Duodenal mucosa (tissue), 2 donors: ENCODE data around the gene ISOC1.

Experiments
- H3K27ac ChIP-seq: one replicate; pipeline ENCODE4 v1.7.0; 2013; ENCODE audit warnings: low read depth, low read length
- H3K27me3 ChIP-seq, 2 donors: one replicate each; pipeline ENCODE4 v1.7.0; 2013; ENCODE audit warnings: low read length in 2 of 2, control low read depth in 1 of 2; ENCODE audit not compliant: insufficient read depth in 2 of 2, control insufficient read depth in 1 of 2
- H3K36me3 ChIP-seq, 2 donors: one replicate each; pipeline ENCODE4 v1.7.0; 2013; ENCODE audit warnings: low read length in 2 of 2, control low read depth in 1 of 2; ENCODE audit not compliant: insufficient read depth in 2 of 2, control insufficient read depth in 1 of 2
- H3K4me1 ChIP-seq, 2 donors: one replicate each; pipeline ENCODE4 v1.7.0; 2013; ENCODE audit warnings: low read length in 2 of 2, control low read depth in 1 of 2; ENCODE audit not compliant: insufficient read depth in 2 of 2, control insufficient read depth in 1 of 2
- H3K4me3 ChIP-seq, 2 donors: one replicate each; pipeline ENCODE4 v1.7.0; 2013; ENCODE audit warnings: low read length in 2 of 2, low read depth in 1 of 2
- H3K9ac ChIP-seq, 2 donors: one replicate each; pipeline ENCODE4 v1.7.0; 2013; ENCODE audit warnings: low read length in 2 of 2, low read depth in 1 of 2
- H3K9me3 ChIP-seq, 2 donors: one replicate each; pipeline ENCODE4 v1.7.0; 2013; ENCODE audit warnings: low read length in 2 of 2, control low read depth in 1 of 2; ENCODE audit not compliant: control insufficient read depth in 1 of 2

ISOC1 gene

DNA sequence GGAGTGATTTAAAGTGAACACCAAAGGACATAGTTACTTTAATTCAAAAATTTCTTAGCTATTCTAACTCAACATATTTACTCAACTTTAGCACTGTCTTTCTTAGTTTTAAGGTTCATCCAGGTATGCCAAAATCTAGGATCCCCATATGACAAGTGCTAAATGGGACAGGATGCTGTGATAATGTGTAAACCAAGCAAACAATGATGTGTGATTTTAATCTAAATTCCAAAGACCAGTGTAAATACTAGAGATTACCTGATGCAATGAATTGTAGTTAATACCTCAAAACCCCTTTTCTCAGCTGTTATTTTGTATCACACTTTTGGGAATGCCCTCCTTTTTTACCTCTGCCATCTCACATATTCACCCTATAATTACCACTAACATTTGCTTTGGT, 26.8 kb upstream of the ISOC1 start:
- H3K9me3 ChIP-seq, result no peaks in the 10 kb centered on the region
- no peaks in the 10 kb centered on the region for H3K4me1 ChIP-seq
- H3K27me3 ChIP-seq, result peaks cover 0 to 3% of the 10 kb centered on the region in 2 donors
- no peak overlapping the region for H3K4me3 ChIP-seq
- H3K27ac ChIP-seq, result no peak overlapping the region
- no peaks in the 10 kb centered on the region for H3K36me3 ChIP-seq
- no peak overlapping the region for H3K9ac ChIP-seq

DNA sequence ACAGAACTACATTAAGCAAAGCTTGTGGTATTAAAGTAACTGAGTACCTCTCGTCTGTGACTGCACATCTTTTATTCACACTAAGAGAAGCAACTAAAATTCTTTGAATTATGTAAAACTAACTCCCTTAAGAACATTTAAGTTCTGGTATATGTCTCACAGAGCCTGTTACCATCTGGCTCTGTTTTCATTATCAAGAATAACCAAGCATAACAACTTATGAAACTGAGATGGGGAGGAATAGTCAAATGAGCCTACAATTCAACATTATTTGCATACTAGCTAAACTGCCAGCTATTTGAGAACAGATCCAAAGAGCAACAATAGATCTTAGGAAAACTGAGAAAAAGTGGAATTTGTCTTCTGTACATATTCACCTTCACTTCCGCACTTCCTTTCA, 25.3 kb upstream of the ISOC1 start:
- H3K9me3 ChIP-seq, result no peaks in the 10 kb centered on the region
- H3K36me3 ChIP-seq, result no peaks in the 10 kb centered on the region
- no peak overlapping the region for H3K9ac ChIP-seq
- H3K27me3 ChIP-seq, result peaks cover 0 to 3% of the 10 kb centered on the region in 2 donors
- no peak overlapping the region for H3K27ac ChIP-seq
- no peaks in the 10 kb centered on the region for H3K4me1 ChIP-seq
- no peak overlapping the region for H3K4me3 ChIP-seq

DNA sequence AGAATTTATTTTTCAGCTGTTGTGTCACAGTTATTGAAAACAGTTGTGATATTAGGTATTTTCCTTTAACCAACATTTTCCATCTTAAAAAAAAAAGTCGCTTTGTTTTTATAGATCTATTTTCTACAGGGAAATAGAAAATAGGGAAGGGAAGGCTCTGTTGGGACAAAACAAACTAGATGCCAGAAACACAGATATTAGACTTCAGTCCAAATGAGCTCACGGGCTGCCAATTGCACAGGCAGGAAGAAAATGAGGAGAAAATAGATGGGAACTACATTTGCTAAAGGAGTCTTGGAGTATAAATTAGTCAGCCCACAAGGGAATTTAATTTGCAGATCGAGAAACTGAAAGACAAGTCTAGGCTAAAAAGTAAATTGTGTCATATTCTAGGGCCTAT, 21.4 kb upstream of the ISOC1 start:
- Histone ChIP-seq H3K4me3 (no peak overlapping the region), H3K27ac (no peak overlapping the region), H3K36me3 (no peaks in the 10 kb centered on the region), H3K27me3 (peaks cover 0 to 3% of the 10 kb centered on the region in 2 donors), H3K9me3 (no peaks in the 10 kb centered on the region), H3K9ac (no peak overlapping the region), H3K4me1 (no peaks in the 10 kb centered on the region)

- Histone ChIP-seq H3K4me3 (no peak overlapping the region), H3K4me1 (no peaks in the 10 kb centered on the region), H3K9me3 (no peaks in the 10 kb centered on the region), H3K27me3 (peaks cover 0 to 3% of the 10 kb centered on the region in 2 donors), H3K36me3 (no peaks in the 10 kb centered on the region), H3K9ac (no peak overlapping the region), H3K27ac (no peak overlapping the region)
Measured at GRCh38 chr5:129074903-129075302, 19.6 kb upstream of the ISOC1 start.

- no peak overlapping the region for H3K9ac ChIP-seq
- H3K4me3 ChIP-seq, result no peak overlapping the region
- no peaks in the 10 kb centered on the region for H3K36me3 ChIP-seq
- no peaks in the 10 kb centered on the region for H3K9me3 ChIP-seq
- no peaks in the 10 kb centered on the region for H3K4me1 ChIP-seq
- H3K27ac ChIP-seq, result no peak overlapping the region
- H3K27me3 ChIP-seq, result no peaks in the 10 kb centered on the region
Measured at GRCh38 chr5:129077433-129078075, 17.0 kb upstream of the ISOC1 start.

DNA sequence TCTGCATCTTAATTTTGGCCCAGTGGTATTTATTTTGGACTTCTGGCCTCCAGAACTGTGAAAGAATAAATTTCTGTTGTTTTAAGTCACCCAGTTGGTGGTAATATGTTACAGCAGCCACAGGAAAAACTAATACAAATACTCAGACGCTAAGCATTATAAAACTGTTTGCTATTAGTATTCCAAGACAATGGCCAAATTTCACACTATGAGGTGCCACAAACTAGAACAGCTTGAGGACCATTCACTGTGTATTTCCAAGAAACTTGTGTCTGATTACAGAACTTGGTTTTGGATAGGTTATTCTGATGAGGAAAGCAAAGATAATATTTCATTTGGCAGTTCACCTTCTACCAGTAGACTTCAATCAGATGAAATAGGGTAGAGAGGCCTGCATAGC, 16.3 kb upstream of the ISOC1 start:
- Histone ChIP-seq H3K4me3 (no peak overlapping the region), H3K4me1 (no peaks in the 10 kb centered on the region), H3K27ac (no peak overlapping the region), H3K9me3 (no peaks in the 10 kb centered on the region), H3K9ac (no peak overlapping the region), H3K36me3 (no peaks in the 10 kb centered on the region), H3K27me3 (no peaks in the 10 kb centered on the region)

GRCh38 chr5:129078660-129079059, 15.9 kb upstream of the ISOC1 start:
- Histone ChIP-seq H3K9me3 (no peaks in the 10 kb centered on the region), H3K27ac (no peak overlapping the region), H3K36me3 (no peaks in the 10 kb centered on the region), H3K4me3 (no peak overlapping the region), H3K9ac (no peak overlapping the region), H3K27me3 (no peaks in the 10 kb centered on the region), H3K4me1 (no peaks in the 10 kb centered on the region)

DNA sequence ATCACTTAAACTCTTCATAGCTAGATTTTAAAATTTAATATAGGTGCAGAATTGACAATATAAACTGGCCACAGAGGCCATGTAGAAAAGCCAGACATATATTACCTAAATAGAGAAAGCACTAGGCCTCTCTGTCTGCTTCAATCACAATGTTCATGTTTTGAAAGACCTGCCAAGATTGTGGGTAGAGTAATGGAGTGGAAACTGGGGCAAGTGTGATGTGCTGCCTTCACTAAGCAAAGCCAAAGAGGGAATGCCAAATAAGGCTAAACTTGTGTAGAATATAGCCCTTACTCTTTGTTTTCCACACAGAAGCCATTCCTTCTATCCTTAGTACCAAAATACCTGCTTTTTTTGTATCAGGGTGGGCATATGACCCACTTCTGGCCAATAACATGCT, 15.1 kb upstream of the ISOC1 start:
- Histone ChIP-seq H3K27ac (no peak overlapping the region), H3K36me3 (no peaks in the 10 kb centered on the region), H3K9ac (no peak overlapping the region), H3K4me1 (no peaks in the 10 kb centered on the region), H3K9me3 (no peaks in the 10 kb centered on the region), H3K4me3 (no peak overlapping the region), H3K27me3 (no peaks in the 10 kb centered on the region)

DNA sequence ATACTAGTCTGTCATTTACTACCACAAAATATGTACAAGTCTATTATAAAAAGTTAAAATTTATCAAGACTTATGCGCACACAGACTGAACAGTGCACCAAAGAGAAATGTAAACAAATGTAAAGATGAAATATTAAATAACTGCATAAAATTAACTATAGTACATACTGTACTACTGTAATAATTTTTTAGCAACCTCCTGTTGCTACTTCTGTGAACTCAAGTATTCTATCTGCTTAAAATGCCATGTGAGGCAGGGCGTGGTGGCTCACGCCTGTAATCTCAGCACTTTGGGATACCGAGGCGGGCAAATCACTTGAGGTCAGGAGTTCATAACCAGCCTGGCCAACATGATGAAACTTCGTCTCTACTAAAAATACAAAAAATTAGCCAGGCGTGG, 13.8 kb upstream of the ISOC1 start:
- H3K36me3 ChIP-seq, result no peaks in the 10 kb centered on the region
- no peaks in the 10 kb centered on the region for H3K27me3 ChIP-seq
- no peaks in the 10 kb centered on the region for H3K4me1 ChIP-seq
- H3K4me3 ChIP-seq, result no peak overlapping the region
- no peak overlapping the region for H3K27ac ChIP-seq
- H3K9ac ChIP-seq, result no peak overlapping the region
- H3K9me3 ChIP-seq, result no peaks in the 10 kb centered on the region

GRCh38 chr5:129082225-129083136, 12.1 kb upstream of the ISOC1 start:
- no peaks in the 10 kb centered on the region for H3K4me1 ChIP-seq
- H3K4me3 ChIP-seq, result no peak overlapping the region
- H3K27ac ChIP-seq, result no peak overlapping the region
- no peak overlapping the region for H3K9ac ChIP-seq
- H3K9me3 ChIP-seq, result no peaks in the 10 kb centered on the region
- no peaks in the 10 kb centered on the region for H3K27me3 ChIP-seq
- no peaks in the 10 kb centered on the region for H3K36me3 ChIP-seq
